Rectal smooth muscle tissue (tissue), 1 donor: ENCODE data around the gene SKIL.
A peak's percentile ranks its signal among the peaks of the same experiment; 100 is the strongest.

Experiments used
- H3K27ac ChIP-seq: one replicate; pipeline ENCODE4 v1.7.0; 2013; ENCODE audit warnings: low read depth, low read length, inconsistent platforms
- H3K27me3 ChIP-seq: one replicate; pipeline ENCODE4 v1.7.0; 2013; ENCODE audit warnings: low read length; ENCODE audit not compliant: control insufficient read depth, insufficient read depth
- H3K36me3 ChIP-seq: one replicate; pipeline ENCODE4 v1.7.0; 2013; ENCODE audit warnings: low read length; ENCODE audit not compliant: control insufficient read depth, insufficient read depth
- H3K4me1 ChIP-seq: one replicate; pipeline ENCODE4 v1.7.0; 2013; ENCODE audit warnings: low read length; ENCODE audit not compliant: control insufficient read depth, insufficient read depth
- H3K4me3 ChIP-seq: one replicate; pipeline ENCODE4 v1.7.0; 2013; ENCODE audit warnings: low read length
- H3K9ac ChIP-seq: one replicate; pipeline ENCODE4 v1.7.0; 2013; ENCODE audit warnings: low read length

The SKIL gene

DNA sequence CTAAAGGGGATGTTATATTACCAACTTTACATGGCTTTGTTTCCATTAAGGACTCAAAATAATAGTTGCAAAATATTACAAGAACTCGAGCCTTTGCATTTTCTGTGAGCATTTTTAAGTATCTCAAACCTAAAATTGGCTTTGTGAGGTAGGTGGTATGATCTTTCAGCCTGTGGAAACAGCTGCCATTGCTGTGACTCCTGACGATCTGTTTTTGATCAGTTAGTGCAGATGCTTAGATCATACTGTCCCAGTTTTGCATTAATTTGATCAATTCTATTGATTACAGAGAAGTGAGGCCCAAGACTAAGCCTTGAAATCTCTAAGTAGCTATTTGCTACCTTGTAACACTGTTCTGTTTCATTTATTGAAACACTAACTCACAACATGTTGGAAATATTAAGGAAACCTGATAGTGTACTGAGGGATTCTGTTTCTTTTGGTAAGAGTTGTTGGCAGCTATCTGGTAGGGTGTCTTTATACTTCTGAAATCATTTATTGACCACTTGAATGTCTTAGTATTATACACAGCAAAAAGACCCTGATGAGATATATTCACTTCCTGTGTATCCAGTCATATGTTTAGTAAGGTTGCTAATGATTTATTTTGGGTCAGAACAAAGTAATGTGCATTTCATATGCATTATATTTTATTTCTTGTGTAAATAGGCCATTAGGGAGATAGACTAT is 14.8 kb downstream of the SKIL start:
- no peak overlapping the region for H3K27ac ChIP-seq
- H3K27me3 ChIP-seq, result no peaks in the 10 kb centered on the region
- H3K4me1 ChIP-seq, result no peaks in the 10 kb centered on the region
- no peak overlapping the region for H3K4me3 ChIP-seq
- no peak overlapping the region for H3K9ac ChIP-seq
- H3K36me3 ChIP-seq, result peaks cover 2% of the 10 kb centered on the region

DNA sequence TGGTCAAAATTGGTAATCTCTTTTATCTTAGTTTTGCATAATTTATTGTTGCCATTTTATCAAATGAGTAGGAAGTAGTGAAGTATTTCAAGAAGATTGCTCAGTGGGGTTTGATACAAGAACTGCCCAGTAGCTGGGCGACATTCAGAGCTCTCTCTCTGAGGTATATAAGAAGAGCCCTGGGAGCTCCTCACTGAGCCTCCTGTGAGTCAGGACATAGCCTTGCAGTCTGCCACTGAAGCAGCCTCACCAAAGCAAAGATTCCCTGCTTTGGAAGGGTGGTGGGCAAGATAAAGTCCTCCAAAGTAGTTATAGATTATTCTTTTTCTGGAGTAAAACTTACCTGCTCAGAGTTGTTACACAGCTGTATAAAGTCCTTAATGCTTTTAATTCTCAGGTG is 26.1 kb downstream of the SKIL start:
- Histone ChIP-seq H3K27ac (no peak overlapping the region), H3K9ac (no peak overlapping the region), H3K4me1 (no peaks in the 10 kb centered on the region), H3K4me3 (no peak overlapping the region), H3K36me3 (peaks cover 3% of the 10 kb centered on the region), H3K27me3 (no peaks in the 10 kb centered on the region)

DNA sequence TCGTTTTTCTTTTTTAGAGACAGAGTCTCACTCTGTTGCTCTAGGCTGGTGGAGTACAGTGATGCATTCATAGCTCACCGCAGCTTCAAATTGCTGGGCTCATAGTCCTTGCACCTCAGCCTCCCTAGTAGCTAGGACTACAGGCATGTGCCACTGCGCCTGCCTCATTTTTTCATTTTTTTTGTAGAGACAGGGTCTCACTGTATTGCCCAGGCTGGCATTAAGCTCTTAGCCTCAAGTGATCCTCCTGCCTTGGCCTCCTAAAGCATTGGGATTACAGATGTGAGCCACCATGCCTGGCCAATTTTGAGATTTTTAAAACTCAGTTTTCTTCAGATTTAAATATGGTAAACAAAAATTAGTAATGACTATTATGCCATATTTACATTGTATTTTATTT is 29.0 kb downstream of the SKIL start:
- Histone ChIP-seq H3K4me3 (no peak overlapping the region), H3K9ac (no peak overlapping the region), H3K27me3 (no peaks in the 10 kb centered on the region), H3K4me1 (no peaks in the 10 kb centered on the region), H3K27ac (no peak overlapping the region), H3K36me3 (peaks cover 3% of the 10 kb centered on the region)

DNA sequence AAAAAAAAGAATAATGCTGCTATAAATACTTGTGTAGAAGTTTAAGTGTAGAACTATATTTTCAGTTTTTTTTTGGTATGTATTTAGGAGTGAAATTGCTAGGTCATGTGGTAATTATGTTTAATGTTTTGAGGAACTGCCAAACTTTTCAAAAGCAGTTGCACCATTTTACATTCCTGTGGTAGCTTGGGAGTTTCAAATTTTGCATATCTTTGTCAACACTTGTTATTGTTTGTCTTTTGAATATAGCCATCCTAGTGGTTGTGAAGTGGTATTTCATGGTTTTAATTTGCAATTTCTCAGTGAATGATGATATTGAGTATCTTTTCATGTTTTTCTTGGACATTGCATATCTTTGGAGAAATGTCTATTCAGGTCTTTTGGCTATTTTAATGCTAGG is 30.4 kb downstream of the SKIL start:
- H3K36me3 ChIP-seq, result peaks cover 3% of the 10 kb centered on the region
- H3K27me3 ChIP-seq, result no peaks in the 10 kb centered on the region
- H3K9ac ChIP-seq, result no peak overlapping the region

DNA sequence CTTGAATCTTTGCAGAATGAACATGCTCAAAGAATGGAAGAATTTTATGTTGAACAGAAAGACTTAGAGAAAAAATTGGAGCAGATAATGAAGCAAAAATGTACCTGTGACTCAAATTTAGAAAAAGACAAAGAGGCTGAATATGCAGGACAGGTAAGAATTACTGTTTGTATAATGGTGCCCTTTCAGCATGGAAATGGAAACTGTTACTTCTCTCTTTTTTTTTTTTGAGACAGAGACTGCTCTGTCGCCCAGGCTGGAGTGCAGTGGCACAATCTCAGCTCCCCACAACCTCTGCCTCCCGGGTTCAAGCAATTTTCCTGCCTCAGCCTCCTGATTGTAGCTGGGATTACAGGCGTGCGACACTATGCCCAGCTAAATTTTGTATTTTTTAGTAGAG is 33.6 kb downstream of the SKIL start:
- peaks cover 3% of the 10 kb centered on the region for H3K36me3 ChIP-seq
- no peak overlapping the region for H3K4me3 ChIP-seq
- H3K4me1 ChIP-seq, result no peaks in the 10 kb centered on the region
- no peak overlapping the region for H3K9ac ChIP-seq
- H3K27me3 ChIP-seq, result no peaks in the 10 kb centered on the region
- H3K27ac ChIP-seq, result no peak overlapping the region

More for the DNA sequence above, 30.4 kb downstream of the SKIL start:
- Histone ChIP-seq H3K27ac (no peak overlapping the region), H3K4me3 (no peak overlapping the region), H3K4me1 (no peaks in the 10 kb centered on the region)

DNA sequence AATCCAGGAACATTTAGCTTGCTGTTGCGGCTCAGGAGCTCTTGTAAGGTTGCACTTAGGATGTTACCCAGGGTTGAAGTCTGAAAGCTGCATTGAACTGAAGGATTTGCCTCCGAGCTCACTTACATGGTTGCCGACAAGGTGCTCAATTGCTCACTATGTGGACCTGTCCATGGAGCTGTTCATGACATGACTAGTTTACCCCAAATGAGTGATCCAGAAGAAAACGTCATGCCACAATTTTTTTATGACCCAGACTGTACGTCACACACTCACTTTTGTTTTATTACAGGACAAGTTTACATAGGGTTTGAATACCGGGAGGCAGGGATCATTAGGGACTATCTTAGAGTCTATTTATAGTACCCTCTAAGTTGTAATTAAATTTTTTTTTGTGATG is 40.2 kb downstream of the SKIL start:
- H3K4me1 ChIP-seq, result no peaks in the 10 kb centered on the region
- H3K27ac ChIP-seq, result no peak overlapping the region

DNA sequence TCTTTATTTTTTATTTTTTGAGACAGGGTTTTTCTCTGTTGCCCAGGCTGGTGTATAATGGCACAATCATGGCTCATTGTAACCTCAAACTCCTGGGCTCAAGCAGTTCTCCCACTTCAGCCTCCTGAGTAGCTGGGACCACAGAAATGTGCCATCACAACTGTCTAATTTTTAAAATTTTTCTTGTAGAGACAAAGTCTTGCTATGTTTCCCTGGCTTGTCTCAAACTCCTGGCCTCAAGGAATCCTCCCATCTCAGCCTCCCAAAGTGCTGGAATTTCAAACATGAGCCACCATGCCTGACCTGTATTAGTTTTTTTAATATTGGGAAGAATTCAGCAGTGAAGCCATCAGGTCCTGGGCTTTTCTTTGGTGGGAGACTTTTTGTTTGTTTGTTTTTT is 47.6 kb downstream of the SKIL start:
- H3K36me3 ChIP-seq, result no peaks in the 10 kb centered on the region
- H3K27me3 ChIP-seq, result no peaks in the 10 kb centered on the region
- no peaks in the 10 kb centered on the region for H3K4me1 ChIP-seq
- no peak overlapping the region for H3K4me3 ChIP-seq
- H3K27ac ChIP-seq, result no peak overlapping the region
- H3K9ac ChIP-seq, result no peak overlapping the region

More for the DNA sequence above, 40.2 kb downstream of the SKIL start:
- Histone ChIP-seq H3K27me3 (no peaks in the 10 kb centered on the region), H3K4me3 (no peak overlapping the region), H3K36me3 (no peaks in the 10 kb centered on the region), H3K9ac (no peak overlapping the region)

DNA sequence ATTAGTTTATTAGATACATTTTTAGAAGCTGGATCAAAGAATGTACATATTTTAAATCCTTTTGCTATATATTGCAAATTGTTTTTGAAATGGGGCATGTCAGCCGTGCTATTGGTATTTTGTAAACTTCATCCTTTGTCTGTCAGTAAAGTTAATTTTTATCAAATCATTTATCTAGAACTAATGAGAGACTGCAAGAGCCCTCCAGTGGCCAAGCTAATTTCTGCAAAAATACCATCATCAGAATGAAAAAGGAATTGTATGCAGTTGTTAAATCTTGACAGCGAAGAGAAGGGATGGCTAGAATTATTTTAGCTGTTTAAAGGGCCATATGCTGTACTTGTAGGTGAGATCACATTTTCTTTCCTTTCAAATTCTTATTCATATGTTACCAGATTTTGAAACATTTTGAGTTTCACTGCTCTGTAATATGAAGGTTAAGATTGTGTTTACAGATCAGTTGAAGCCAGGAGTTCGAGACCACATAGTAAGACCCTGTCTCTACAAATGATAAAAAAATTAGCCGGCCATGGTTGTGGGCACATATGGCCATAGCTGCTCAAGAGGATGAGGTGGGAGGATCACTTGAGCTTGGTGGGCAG is 53.0 kb downstream of the SKIL start:
- no peak overlapping the region for H3K9ac ChIP-seq
- no peaks in the 10 kb centered on the region for H3K27me3 ChIP-seq
- H3K36me3 ChIP-seq, result no peaks in the 10 kb centered on the region
- no peak overlapping the region for H3K4me3 ChIP-seq
- H3K27ac ChIP-seq, result no peak overlapping the region
- H3K4me1 ChIP-seq, result no peaks in the 10 kb centered on the region

DNA sequence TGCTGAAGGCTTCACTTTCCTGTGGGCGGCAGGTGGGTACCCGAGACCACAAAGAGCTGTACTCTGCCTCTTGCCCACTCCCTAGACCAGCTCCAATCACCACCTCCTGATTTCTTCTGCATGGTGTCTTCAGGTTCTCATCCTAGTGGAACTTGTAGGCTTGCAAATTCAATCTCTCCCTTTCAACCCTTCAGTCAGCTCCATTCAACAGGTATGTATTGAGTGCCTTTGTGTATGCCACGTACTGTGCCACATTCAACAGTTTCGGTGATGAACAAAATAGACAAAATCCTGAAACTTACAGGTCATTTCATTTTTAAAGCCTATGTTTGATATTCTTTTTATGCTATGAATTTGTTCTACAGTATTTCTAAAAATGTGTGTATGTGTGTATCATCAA is 55.8 kb downstream of the SKIL start:
- H3K27ac ChIP-seq, result no peak overlapping the region
- no peak overlapping the region for H3K4me3 ChIP-seq
- no peak overlapping the region for H3K9ac ChIP-seq
- H3K4me1 ChIP-seq, result no peaks in the 10 kb centered on the region
- no peaks in the 10 kb centered on the region for H3K36me3 ChIP-seq
- peaks cover under 1% of the 10 kb centered on the region for H3K27me3 ChIP-seq

DNA sequence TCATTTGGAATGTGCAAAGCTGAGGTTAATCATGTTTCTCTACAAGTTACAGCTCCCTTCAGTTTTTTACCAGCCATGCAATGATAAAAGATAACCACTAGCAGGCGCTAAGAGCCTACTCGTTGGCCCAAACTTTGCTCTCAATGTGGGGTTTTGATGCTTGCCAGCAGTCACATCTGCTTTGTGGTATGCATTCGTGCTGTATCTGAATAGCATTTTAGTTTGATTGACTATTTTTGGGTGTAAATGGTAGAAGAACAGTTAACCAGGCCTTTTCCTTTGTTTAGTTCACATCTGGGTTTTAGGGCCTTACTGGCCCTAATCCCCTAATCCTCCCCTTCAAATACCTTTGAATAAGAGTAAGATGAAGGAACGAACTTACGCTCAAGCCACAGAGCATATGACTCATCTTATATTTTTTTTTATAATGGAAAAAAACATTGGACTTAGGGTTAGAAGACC is 56.7 kb downstream of the SKIL start:
- no peaks in the 10 kb centered on the region for H3K36me3 ChIP-seq
- H3K27me3 ChIP-seq, result peaks cover 7% of the 10 kb centered on the region
- no peak overlapping the region for H3K4me3 ChIP-seq
- H3K9ac ChIP-seq, result no peak overlapping the region
- H3K27ac ChIP-seq, result no peak overlapping the region
- no peaks in the 10 kb centered on the region for H3K4me1 ChIP-seq

DNA sequence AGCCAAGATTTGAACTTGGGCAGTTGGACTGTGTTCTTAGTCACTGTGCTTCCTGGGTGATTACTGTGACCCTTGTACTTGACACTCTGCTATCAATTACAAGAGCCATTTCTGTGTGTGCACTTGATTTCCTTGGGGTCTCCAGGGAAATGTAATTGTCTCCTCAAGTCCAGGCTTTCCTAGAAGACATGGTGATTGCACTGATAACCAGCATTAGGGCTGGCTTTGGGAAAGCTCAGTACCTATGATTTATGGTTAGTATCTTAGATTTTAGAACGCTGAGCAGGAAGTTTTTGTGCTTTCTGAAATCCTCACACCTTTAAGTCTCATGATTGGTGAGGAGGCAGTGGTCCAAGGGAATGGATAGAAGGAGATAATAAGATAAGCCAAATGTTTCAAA is 59.6 kb downstream of the SKIL start:
- no peak overlapping the region for H3K27ac ChIP-seq
- H3K4me1 ChIP-seq, result no peaks in the 10 kb centered on the region
- peaks cover 7% of the 10 kb centered on the region for H3K27me3 ChIP-seq
- H3K9ac ChIP-seq, result no peak overlapping the region
- no peak overlapping the region for H3K4me3 ChIP-seq
- H3K36me3 ChIP-seq, result no peaks in the 10 kb centered on the region

DNA sequence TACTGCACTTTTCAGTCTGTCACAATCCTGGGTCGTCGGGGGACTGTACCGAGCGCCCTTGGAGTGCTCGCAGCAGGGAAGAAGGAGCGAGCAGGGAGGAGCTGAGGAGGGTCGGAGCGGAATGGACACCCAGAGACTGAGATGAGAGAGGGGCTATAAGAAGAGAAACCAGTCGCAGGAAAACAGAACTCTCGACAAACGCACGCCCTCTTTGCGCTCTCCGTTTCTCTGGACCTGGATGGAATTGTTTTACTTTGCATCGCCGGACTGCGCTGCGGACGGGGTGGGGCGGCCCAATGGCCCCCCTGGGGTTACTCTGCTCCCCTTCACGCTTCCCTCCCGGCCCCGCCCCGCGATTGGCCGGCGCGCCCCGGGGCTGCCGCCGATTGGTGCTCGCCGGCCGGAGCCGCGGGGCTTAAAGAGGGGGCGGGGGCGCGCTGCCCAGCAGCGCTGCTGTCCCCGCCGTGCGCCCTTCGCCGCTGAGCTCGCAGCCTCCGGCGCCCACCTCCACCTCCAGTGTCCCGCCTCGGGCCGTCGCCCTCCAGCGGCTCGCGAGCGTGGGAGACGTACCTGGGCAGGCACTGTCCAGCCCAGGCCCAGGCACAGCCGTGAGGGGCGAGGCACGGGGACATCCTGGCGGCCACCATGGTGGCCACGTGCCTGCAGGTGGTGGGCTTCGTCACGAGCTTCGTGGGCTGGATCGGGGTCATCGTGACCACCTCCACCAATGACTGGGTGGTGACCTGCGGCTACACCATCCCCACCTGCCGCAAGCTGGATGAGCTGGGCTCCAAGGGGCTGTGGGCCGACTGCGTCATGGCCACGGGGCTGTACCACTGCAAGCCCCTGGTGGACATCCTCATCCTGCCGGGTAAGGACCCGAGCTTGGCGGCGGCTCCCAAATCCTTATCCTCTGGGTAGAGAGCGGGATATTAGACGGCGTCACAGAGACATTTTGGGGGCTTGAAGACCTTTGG is 61.2 kb downstream of the SKIL start, which contains the start of gene CLDN11:
TSS of gene CLDN11 (plus strand) at position 447 of the 977 bp plus-strand sequence. CDS start at position 646, 199 bp downstream.
- Histone ChIP-seq H3K36me3 (no peaks in the 10 kb centered on the region), H3K27ac (no peak within 1 kb of the TSS), H3K27me3 (peaks cover 7% of the 10 kb centered on the region), H3K9ac (no peak within 1 kb of the TSS), H3K4me3 (peak within 1 kb of the TSS; percentile 56), H3K4me1 (no peaks in the 10 kb centered on the region)
